ENCODE data around the gene RDM1. TPM values are rescaled to one million over a fixed set of nuclear protein-coding genes. Genes with fewer than 3 reads are reported as not detected.

Gene RDM1
- polyA plus RNA-seq, 3 donors: not detected

- no peaks in the 10 kb centered on the region for H3K36me3 ChIP-seq (replicated peaks in 1 of 2; ENCODE audit: control insufficient read depth in 1 of 2, insufficient read depth in 2 of 2, low read length in 2 of 2)
- Mint-ChIP-seq H3K4me3 (no peak overlapping the region), H3K27ac (no peak overlapping the region), H3K27me3 (ENCODE audit: low read depth in 3 of 3) (peaks cover 0 to 2% (median 0%) of the 10 kb centered on the region in 3 donors), H3K9me3 (peaks cover 0 to 5% (median 0%) of the 10 kb centered on the region in 7 donors), H3K36me3 (peaks cover 3 to 4% of the 10 kb centered on the region in 2 donors), H3K4me1 (peaks cover 18% of the 10 kb centered on the region)
- no peaks in the 10 kb centered on the region for H3K9me3 ChIP-seq (replicated peaks in 1 of 2; ENCODE audit: control insufficient read depth in 1 of 2, insufficient read depth in 1 of 2, low read length in 2 of 2)
- no peaks in the 10 kb centered on the region for H3K79me2 ChIP-seq (ENCODE audit: insufficient read depth, low read length)
- TF ChIP-seq, protein P1, sequence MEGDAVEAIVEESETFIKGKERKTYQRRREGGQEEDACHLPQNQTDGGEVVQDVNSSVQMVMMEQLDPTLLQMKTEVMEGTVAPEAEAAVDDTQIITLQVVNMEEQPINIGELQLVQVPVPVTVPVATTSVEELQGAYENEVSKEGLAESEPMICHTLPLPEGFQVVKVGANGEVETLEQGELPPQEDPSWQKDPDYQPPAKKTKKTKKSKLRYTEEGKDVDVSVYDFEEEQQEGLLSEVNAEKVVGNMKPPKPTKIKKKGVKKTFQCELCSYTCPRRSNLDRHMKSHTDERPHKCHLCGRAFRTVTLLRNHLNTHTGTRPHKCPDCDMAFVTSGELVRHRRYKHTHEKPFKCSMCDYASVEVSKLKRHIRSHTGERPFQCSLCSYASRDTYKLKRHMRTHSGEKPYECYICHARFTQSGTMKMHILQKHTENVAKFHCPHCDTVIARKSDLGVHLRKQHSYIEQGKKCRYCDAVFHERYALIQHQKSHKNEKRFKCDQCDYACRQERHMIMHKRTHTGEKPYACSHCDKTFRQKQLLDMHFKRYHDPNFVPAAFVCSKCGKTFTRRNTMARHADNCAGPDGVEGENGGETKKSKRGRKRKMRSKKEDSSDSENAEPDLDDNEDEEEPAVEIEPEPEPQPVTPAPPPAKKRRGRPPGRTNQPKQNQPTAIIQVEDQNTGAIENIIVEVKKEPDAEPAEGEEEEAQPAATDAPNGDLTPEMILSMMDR (IDR thresholded peaks at IDR 0.05): no peak
- intact Hi-C loops (cut with micrococcal nuclease): no loop called here
- no peaks in the 10 kb centered on the region for H3K27me3 ChIP-seq (ENCODE audit: control insufficient read depth in 2 of 2, insufficient read depth in 2 of 2, low read length in 2 of 2)
- H3K4me2 ChIP-seq (replicated peaks; ENCODE audit: extremely low read depth, low read length, poor library complexity, severe bottlenecking): no peak overlapping the region
- H2AFZ ChIP-seq (ENCODE audit: insufficient read depth, low read depth, low read length, poor library complexity, severe bottlenecking): no peak overlapping the region
- no peak overlapping the region for H3K27ac ChIP-seq (ENCODE audit: low read depth in 1 of 2, low read length in 2 of 2)
- no peaks in the 10 kb centered on the region for H4K20me1 ChIP-seq (ENCODE audit: insufficient read depth, low read length)
- no peak overlapping the region for H3K9ac ChIP-seq (ENCODE audit: insufficient read depth, low read length, poor library complexity, severe bottlenecking)
- no peak overlapping the region for H3K4me3 ChIP-seq (replicated peaks in 1 of 3; ENCODE audit: low read depth in 2 of 3, low read length in 3 of 3)
- H3K4me1 ChIP-seq (ENCODE audit: control insufficient read depth in 1 of 2, insufficient read depth in 2 of 2, low read length in 2 of 2): peaks cover 15% of the 10 kb centered on the region in 2 donors
- DNase-seq: no peak
Measured at GRCh38 chr17:35932586-35932985, 2.0 kb upstream of the RDM1 start.

GRCh38 chr17:35931794-35932425 is 1.3 kb upstream of the RDM1 start:
- WGBS (ENCODE audit: insufficient coverage): 98% methylated on average over 5 of the region's 6 CpGs
- H2AFZ ChIP-seq (ENCODE audit: insufficient read depth, low read depth, low read length, poor library complexity, severe bottlenecking): no peak overlapping the region
- peaks cover 3 to 4% of the 10 kb centered on the region in 2 donors for H3K36me3 Mint-ChIP-seq

More at GRCh38 chr17:35931794-35932425, 1.3 kb upstream of the RDM1 start:
- DNase-seq: no peak
- Histone ChIP-seq H3K4me1 (ENCODE audit: control insufficient read depth in 1 of 2, insufficient read depth in 2 of 2, low read length in 2 of 2) (peaks cover 15% of the 10 kb centered on the region in 2 donors), H3K4me2 (replicated peaks; ENCODE audit: extremely low read depth, low read length, poor library complexity, severe bottlenecking) (no peak overlapping the region), H3K4me3 (replicated peaks in 1 of 3; ENCODE audit: low read depth in 2 of 3, low read length in 3 of 3) (no peak overlapping the region), H3K27me3 (ENCODE audit: control insufficient read depth in 2 of 2, insufficient read depth in 2 of 2, low read length in 2 of 2) (no peaks in the 10 kb centered on the region), H3K9ac (ENCODE audit: insufficient read depth, low read length, poor library complexity, severe bottlenecking) (no peak overlapping the region), H3K27ac (ENCODE audit: low read depth in 1 of 2, low read length in 2 of 2) (no peak overlapping the region), H4K20me1 (ENCODE audit: insufficient read depth, low read length) (no peaks in the 10 kb centered on the region), H3K79me2 (ENCODE audit: insufficient read depth, low read length) (no peaks in the 10 kb centered on the region), H3K9me3 (replicated peaks in 1 of 2; ENCODE audit: control insufficient read depth in 1 of 2, insufficient read depth in 1 of 2, low read length in 2 of 2) (no peaks in the 10 kb centered on the region), H3K36me3 (replicated peaks in 1 of 2; ENCODE audit: control insufficient read depth in 1 of 2, insufficient read depth in 2 of 2, low read length in 2 of 2) (no peaks in the 10 kb centered on the region)
- Mint-ChIP-seq H3K4me1 (peaks cover 18% of the 10 kb centered on the region), H3K9me3 (peaks cover 0 to 3% (median 0%) of the 10 kb centered on the region in 7 donors), H3K4me3 (no peak overlapping the region), H3K27ac (no peak overlapping the region), H3K27me3 (ENCODE audit: low read depth in 3 of 3) (no peaks in the 10 kb centered on the region)
- TF ChIP-seq, protein P1 (IDR thresholded peaks at IDR 0.05): no peak
- intact Hi-C loops (cut with micrococcal nuclease): no loop called here

All from CD14-positive monocyte (primary cell).